ENCODE measurements around the gene DOCK4. TPM values are rescaled to one million over a fixed set of nuclear protein-coding genes. Genes with fewer than 3 reads are reported as not detected.

Gene DOCK4
- total and polyA plus RNA-seq, 2 donors from 2014 or later: 3.2 to 38.9 TPM

GRCh38 chr7:112225006-112225405, 18.8 kb upstream of the DOCK4 start:
- Histone ChIP-seq H3K27ac (ENCODE audit: low read depth in 2 of 2, low read length in 2 of 2) (no peak overlapping the region), H3K36me3 (ENCODE audit: control insufficient read depth in 2 of 3, insufficient read depth in 3 of 3, low read length in 3 of 3) (no peaks in the 10 kb centered on the region), H3K9me3 (ENCODE audit: control insufficient read depth in 2 of 3, insufficient read depth in 1 of 3, low read length in 3 of 3) (no peaks in the 10 kb centered on the region), H3K4me1 (ENCODE audit: control insufficient read depth in 2 of 3, insufficient read depth in 2 of 3, low read depth in 1 of 3, low read length in 3 of 3) (peaks cover 0 to 3% (median 0%) of the 10 kb centered on the region in 3 donors), H3K4me3 (ENCODE audit: low read length in 3 of 3) (no peak overlapping the region), H3K9ac (ENCODE audit: low read length in 3 of 3) (no peak overlapping the region), H3K27me3 (ENCODE audit: control insufficient read depth, insufficient read depth, low read length) (no peaks in the 10 kb centered on the region)
- intact Hi-C loops (cut with DNase I): no loop called here
- FAIRE-seq: no peak
- no peak for TF ChIP-seq CTCF (IDR thresholded peaks at IDR 0.05; ENCODE audit: borderline replicate concordance, extremely low read depth, insufficient read depth)
- DNase-seq: no peak

GRCh38 chr7:112224186-112224585, 18.0 kb upstream of the DOCK4 start:
- Histone ChIP-seq H3K36me3 (ENCODE audit: control insufficient read depth in 2 of 3, insufficient read depth in 3 of 3, low read length in 3 of 3) (no peaks in the 10 kb centered on the region), H3K4me3 (ENCODE audit: low read length in 3 of 3) (no peak overlapping the region), H3K4me1 (ENCODE audit: control insufficient read depth in 2 of 3, insufficient read depth in 2 of 3, low read depth in 1 of 3, low read length in 3 of 3) (peaks cover 0 to 3% (median 0%) of the 10 kb centered on the region in 3 donors), H3K27ac (ENCODE audit: low read depth in 2 of 2, low read length in 2 of 2) (no peak overlapping the region), H3K9me3 (ENCODE audit: control insufficient read depth in 2 of 3, insufficient read depth in 1 of 3, low read length in 3 of 3) (no peaks in the 10 kb centered on the region), H3K9ac (ENCODE audit: low read length in 3 of 3) (no peak overlapping the region), H3K27me3 (ENCODE audit: control insufficient read depth, insufficient read depth, low read length) (no peaks in the 10 kb centered on the region)
- FAIRE-seq (no peak), DNase-seq (no peak)
- intact Hi-C loops (cut with DNase I): no loop called here
- TF ChIP-seq CTCF (IDR thresholded peaks at IDR 0.05; ENCODE audit: borderline replicate concordance, extremely low read depth, insufficient read depth): no peak

- no peak for DNase-seq
- H3K9ac ChIP-seq (ENCODE audit: low read length in 3 of 3): no peak overlapping the region
- H3K9me3 ChIP-seq (ENCODE audit: control insufficient read depth in 2 of 3, insufficient read depth in 1 of 3, low read length in 3 of 3): no peaks in the 10 kb centered on the region
- TF ChIP-seq CTCF (IDR thresholded peaks at IDR 0.05; ENCODE audit: borderline replicate concordance, extremely low read depth, insufficient read depth): no peak
- H3K4me3 ChIP-seq (ENCODE audit: low read length in 3 of 3): no peak overlapping the region
- no peaks in the 10 kb centered on the region for H3K27me3 ChIP-seq (ENCODE audit: control insufficient read depth, insufficient read depth, low read length)
- no peaks in the 10 kb centered on the region for H3K36me3 ChIP-seq (ENCODE audit: control insufficient read depth in 2 of 3, insufficient read depth in 3 of 3, low read length in 3 of 3)
- H3K4me1 ChIP-seq (ENCODE audit: control insufficient read depth in 2 of 3, insufficient read depth in 2 of 3, low read depth in 1 of 3, low read length in 3 of 3): peaks cover 0 to 3% (median 0%) of the 10 kb centered on the region in 3 donors
- H3K27ac ChIP-seq (ENCODE audit: low read depth in 2 of 2, low read length in 2 of 2): no peak overlapping the region
- FAIRE-seq: no peak
- intact Hi-C loops (cut with DNase I): no loop called here
These were observed 17.1 kb upstream of the DOCK4 start for GRCh38 chr7:112223310-112223709.

GRCh38 chr7:112220877-112221434, 14.8 kb upstream of the DOCK4 start:
- no peak overlapping the region for H3K4me3 ChIP-seq (ENCODE audit: low read length in 3 of 3)
- no peak overlapping the region for H3K9ac ChIP-seq (ENCODE audit: low read length in 3 of 3)
- H3K9me3 ChIP-seq (ENCODE audit: control insufficient read depth in 2 of 3, insufficient read depth in 1 of 3, low read length in 3 of 3): no peaks in the 10 kb centered on the region
- H3K27me3 ChIP-seq (ENCODE audit: control insufficient read depth, insufficient read depth, low read length): no peaks in the 10 kb centered on the region
- H3K4me1 ChIP-seq (ENCODE audit: control insufficient read depth in 2 of 3, insufficient read depth in 2 of 3, low read depth in 1 of 3, low read length in 3 of 3): peaks cover 0 to 3% (median 0%) of the 10 kb centered on the region in 3 donors
- H3K36me3 ChIP-seq (ENCODE audit: control insufficient read depth in 2 of 3, insufficient read depth in 3 of 3, low read length in 3 of 3): no peaks in the 10 kb centered on the region
- no peak for TF ChIP-seq CTCF (IDR thresholded peaks at IDR 0.05; ENCODE audit: borderline replicate concordance, extremely low read depth, insufficient read depth)
- no peak for DNase-seq
- FAIRE-seq: no peak
- no peak overlapping the region for H3K27ac ChIP-seq (ENCODE audit: low read depth in 2 of 2, low read length in 2 of 2)
- intact Hi-C loops (cut with DNase I): no loop called here

All from kidney (tissue), 14 donors.